HUES64 (cell line): ENCODE results near the gene TULP1.

Experiments
- H3K27ac ChIP-seq: 2 replicates; pipeline ENCODE4 v1.7.0; 2013; ENCODE audit warnings: low read depth, low read length, inconsistent platforms
- H3K27me3 ChIP-seq: 2 replicates; pipeline ENCODE4 v1.6.1; 2013; ENCODE audit warnings: mild to moderate bottlenecking, low read length; ENCODE audit not compliant: insufficient read depth
- H3K36me3 ChIP-seq: 2 replicates; pipeline ENCODE4 v1.6.1; 2013; ENCODE audit warnings: mild to moderate bottlenecking, low read length; ENCODE audit not compliant: insufficient read depth
- H3K4me1 ChIP-seq: 2 replicates; pipeline ENCODE4 v1.6.1; 2013; ENCODE audit warnings: mild to moderate bottlenecking, low read length, moderate library complexity; ENCODE audit not compliant: insufficient read depth
- H3K4me3 ChIP-seq: 2 replicates; pipeline ENCODE4 v1.5.1; 2013; ENCODE audit warnings: mild to moderate bottlenecking, low read length, moderate library complexity
- H3K9ac ChIP-seq: 2 replicates; pipeline ENCODE4 v1.6.1; 2013; ENCODE audit warnings: mild to moderate bottlenecking, low read depth, low read length
- H3K9me3 ChIP-seq: 2 replicates; pipeline ENCODE4 v1.6.1; 2013; ENCODE audit warnings: low read depth, low read length; ENCODE audit not compliant: insufficient read depth
- WGBS: fragments of 150-250, 120-280 bp; methylation state at CpG from one replicate; pipeline ENCODE4 v1.1.7; 2013; ENCODE audit warnings: missing lambda C conversion rate; 5-methylcytosine and 5-hydroxymethylcytosine counted together

Gene TULP1

DNA sequence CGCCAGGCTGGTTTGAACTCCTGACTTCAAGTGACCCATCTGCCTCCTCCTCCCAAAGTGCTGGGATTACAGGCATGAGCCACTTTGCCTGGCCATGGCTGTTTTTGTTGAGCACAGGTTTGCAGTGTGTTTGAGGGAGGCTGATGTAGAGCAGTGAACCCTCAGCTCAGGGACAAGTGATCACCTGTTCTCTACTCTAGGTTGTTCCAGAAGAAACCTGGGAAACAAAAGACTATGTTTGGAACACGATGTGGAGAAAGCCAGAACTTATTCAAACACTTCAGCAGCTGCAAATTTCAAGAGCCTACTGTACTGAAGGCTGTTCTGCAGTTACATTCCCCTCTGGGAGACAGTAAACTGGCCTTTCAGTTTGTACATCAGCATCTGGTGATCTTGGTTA is 4.7 kb downstream of the TULP1 start:
- H3K27me3 ChIP-seq = no peaks in the 10 kb centered on the region; the same call in 1 of the 2 replicates
- H3K36me3 ChIP-seq = no peaks in the 10 kb centered on the region
- no peaks in the 10 kb centered on the region for H3K9me3 ChIP-seq
- no peak overlapping the region for H3K4me3 ChIP-seq
- no peak overlapping the region for H3K27ac ChIP-seq
- H3K9ac ChIP-seq = no peak overlapping the region
- WGBS = 86% methylated on average over 2 of the region's 2 CpGs
- H3K4me1 ChIP-seq = peaks cover 23% of the 10 kb centered on the region; the same call in 1 of the 2 replicates

- WGBS = 82% methylated on average over 2 of the region's 2 CpGs
- no peak overlapping the region for H3K9ac ChIP-seq
- H3K9me3 ChIP-seq = no peaks in the 10 kb centered on the region
- no peaks in the 10 kb centered on the region for H3K36me3 ChIP-seq
- H3K4me1 ChIP-seq = peaks cover 21% of the 10 kb centered on the region; the same call in 1 of the 2 replicates
- H3K27me3 ChIP-seq = no peaks in the 10 kb centered on the region; the same call in 1 of the 2 replicates
- H3K4me3 ChIP-seq = no peak overlapping the region
- no peak overlapping the region for H3K27ac ChIP-seq
Measured at GRCh38 chr6:35507221-35507620, 5.5 kb downstream of the TULP1 start.

DNA sequence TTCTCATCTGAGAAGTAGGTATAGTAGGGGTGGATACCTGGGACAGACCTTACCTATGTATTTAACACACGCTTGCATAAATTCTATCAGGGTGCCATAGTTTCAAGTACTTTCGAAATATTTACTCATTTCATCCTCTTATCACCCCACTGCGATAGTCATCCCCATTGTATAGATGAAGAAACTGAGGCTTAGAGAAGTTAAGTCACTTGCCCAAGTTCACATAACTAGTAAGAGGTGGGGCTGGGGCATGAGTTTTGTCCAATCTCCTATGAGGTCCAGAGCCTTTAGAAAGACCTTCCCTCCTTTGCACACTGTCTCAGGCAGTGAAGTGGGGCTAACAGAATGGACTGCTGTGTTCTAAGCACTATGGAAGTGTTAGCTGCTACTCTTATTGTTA is 6.2 kb downstream of the TULP1 start:
- no peaks in the 10 kb centered on the region for H3K9me3 ChIP-seq
- WGBS = 100% methylated on average over 3 of the region's 3 CpGs
- H3K36me3 ChIP-seq = no peaks in the 10 kb centered on the region
- H3K9ac ChIP-seq = no peak overlapping the region
- peaks cover 20% of the 10 kb centered on the region; the same call in 1 of the 2 replicates for H3K4me1 ChIP-seq
- H3K4me3 ChIP-seq = no peak overlapping the region
- H3K27ac ChIP-seq = no peak overlapping the region
- no peaks in the 10 kb centered on the region; the same call in 1 of the 2 replicates for H3K27me3 ChIP-seq

GRCh38 chr6:35505999-35506412 is 6.7 kb downstream of the TULP1 start:
- Histone ChIP-seq H3K27ac (no peak overlapping the region), H3K27me3 (no peaks in the 10 kb centered on the region; the same call in 1 of the 2 replicates), H3K4me3 (peak overlapping the region; percentile 27), H3K9ac (no peak overlapping the region), H3K4me1 (peaks cover 20% of the 10 kb centered on the region; the same call in 1 of the 2 replicates), H3K9me3 (no peaks in the 10 kb centered on the region), H3K36me3 (no peaks in the 10 kb centered on the region)
- 40% methylated on average over 21 of the region's 21 CpGs for WGBS

GRCh38 chr6:35503534-35503933 is 9.2 kb downstream of the TULP1 start:
- 90% methylated on average over 15 of the region's 15 CpGs for WGBS
- Histone ChIP-seq H3K27ac (no peak overlapping the region), H3K9me3 (no peaks in the 10 kb centered on the region), H3K27me3 (peaks cover 4% of the 10 kb centered on the region), H3K4me1 (peaks cover 24% of the 10 kb centered on the region), H3K4me3 (no peak overlapping the region), H3K36me3 (no peaks in the 10 kb centered on the region), H3K9ac (no peak overlapping the region)

DNA sequence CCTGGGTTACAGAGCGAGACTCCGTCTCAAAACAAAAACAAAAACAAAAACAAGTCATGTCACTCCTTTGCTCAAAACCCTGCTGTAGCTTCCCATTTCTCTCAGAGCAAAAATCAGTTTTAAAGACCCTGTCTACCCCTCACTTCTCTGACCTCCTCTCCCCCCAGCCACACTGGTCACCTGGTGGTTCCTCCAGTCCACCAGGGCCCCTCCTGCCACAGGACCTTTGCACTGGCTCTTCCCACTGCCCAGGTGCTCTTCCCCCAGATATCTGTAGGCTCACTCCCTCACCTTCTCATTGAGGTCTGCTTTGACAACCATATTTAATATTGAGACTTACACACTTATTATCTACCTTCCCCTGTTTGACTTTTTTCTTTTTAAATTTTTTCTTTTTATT is 10.9 kb downstream of the TULP1 start:
- Histone ChIP-seq H3K27me3 (peaks cover 8% of the 10 kb centered on the region), H3K9me3 (no peaks in the 10 kb centered on the region), H3K36me3 (no peaks in the 10 kb centered on the region), H3K4me3 (no peak overlapping the region), H3K27ac (no peak overlapping the region), H3K4me1 (peaks cover 18% of the 10 kb centered on the region), H3K9ac (no peak overlapping the region)
- 97% methylated on average over 2 of the region's 2 CpGs for WGBS

- H3K4me1 ChIP-seq = peaks cover 18% of the 10 kb centered on the region
- H3K27ac ChIP-seq = no peak overlapping the region
- no peaks in the 10 kb centered on the region for H3K9me3 ChIP-seq
- H3K4me3 ChIP-seq = no peak overlapping the region
- peaks cover 8% of the 10 kb centered on the region for H3K27me3 ChIP-seq
- no peak overlapping the region for H3K9ac ChIP-seq
- H3K36me3 ChIP-seq = no peaks in the 10 kb centered on the region
- WGBS = 68% methylated on average over 6 of the region's 6 CpGs
Measured at GRCh38 chr6:35500782-35501181, 11.9 kb downstream of the TULP1 start.

DNA sequence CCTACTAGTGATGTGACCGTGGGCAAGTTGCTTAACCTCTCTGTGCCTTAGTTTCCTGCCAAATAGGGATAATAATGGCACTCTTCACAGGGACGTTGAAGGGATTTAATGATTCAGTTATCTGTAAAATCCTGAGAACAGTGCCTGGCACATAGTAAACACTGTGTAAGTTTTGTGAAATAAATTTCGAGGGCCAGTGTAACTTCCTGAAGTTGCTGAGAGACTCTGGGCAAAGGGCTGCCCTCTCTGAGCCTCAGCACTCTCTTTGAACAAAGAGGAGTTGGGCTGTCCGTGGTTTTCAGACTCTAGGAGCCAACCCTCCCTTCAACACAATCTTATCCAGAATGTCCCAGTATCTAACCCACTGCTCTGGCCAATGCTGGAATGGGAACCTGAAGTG is 13.3 kb downstream of the TULP1 start:
- Histone ChIP-seq H3K4me1 (peaks cover 24% of the 10 kb centered on the region), H3K36me3 (no peaks in the 10 kb centered on the region), H3K4me3 (no peak overlapping the region), H3K27ac (no peak overlapping the region), H3K27me3 (peaks cover 8% of the 10 kb centered on the region), H3K9me3 (no peaks in the 10 kb centered on the region), H3K9ac (no peak overlapping the region)
- WGBS = 87% methylated on average over 4 of the region's 4 CpGs

- Histone ChIP-seq H3K4me3 (peak overlapping the region; percentile 74), H3K4me1 (peaks cover 32% of the 10 kb centered on the region), H3K27ac (no peak overlapping the region), H3K36me3 (no peaks in the 10 kb centered on the region), H3K9ac (peak overlapping the region; percentile 91), H3K9me3 (no peaks in the 10 kb centered on the region), H3K27me3 (peaks cover 8% of the 10 kb centered on the region)
- 31% methylated on average over 14 of the region's 14 CpGs for WGBS
Measured at GRCh38 chr6:35498422-35499067, 14.2 kb downstream of the TULP1 start.

- Histone ChIP-seq H3K27ac (peak overlapping the region; percentile 83), H3K9me3 (no peaks in the 10 kb centered on the region), H3K36me3 (no peaks in the 10 kb centered on the region), H3K4me1 (peaks cover 37% of the 10 kb centered on the region), H3K9ac (peak overlapping the region; percentile 91), H3K4me3 (peak overlapping the region; percentile 74), H3K27me3 (peaks cover 8% of the 10 kb centered on the region)
- WGBS = 3% methylated on average over 76 of the region's 77 CpGs
Measured at GRCh38 chr6:35497571-35498421, 14.9 kb downstream of the TULP1 start.

- under 1% methylated on average over 77 of the region's 98 CpGs for WGBS
- peak within 1 kb of the TSS; percentile 74 for H3K4me3 ChIP-seq
- H3K27me3 ChIP-seq = peaks cover 8% of the 10 kb centered on the region
- no peaks in the 10 kb centered on the region for H3K36me3 ChIP-seq
- H3K9ac ChIP-seq = peak within 1 kb of the TSS; percentile 91
- no peaks in the 10 kb centered on the region for H3K9me3 ChIP-seq
- peak within 1 kb of the TSS; percentile 83 for H3K27ac ChIP-seq
- peaks cover 45% of the 10 kb centered on the region for H3K4me1 ChIP-seq
Measured at GRCh38 chr6:35496841-35497570, 15.7 kb downstream of the TULP1 start, which contains the start of gene TEAD3. Gene TEAD3 (minus strand): TSS chr6:35497079.
